ENCODE results near the gene KCTD17.

DNA sequence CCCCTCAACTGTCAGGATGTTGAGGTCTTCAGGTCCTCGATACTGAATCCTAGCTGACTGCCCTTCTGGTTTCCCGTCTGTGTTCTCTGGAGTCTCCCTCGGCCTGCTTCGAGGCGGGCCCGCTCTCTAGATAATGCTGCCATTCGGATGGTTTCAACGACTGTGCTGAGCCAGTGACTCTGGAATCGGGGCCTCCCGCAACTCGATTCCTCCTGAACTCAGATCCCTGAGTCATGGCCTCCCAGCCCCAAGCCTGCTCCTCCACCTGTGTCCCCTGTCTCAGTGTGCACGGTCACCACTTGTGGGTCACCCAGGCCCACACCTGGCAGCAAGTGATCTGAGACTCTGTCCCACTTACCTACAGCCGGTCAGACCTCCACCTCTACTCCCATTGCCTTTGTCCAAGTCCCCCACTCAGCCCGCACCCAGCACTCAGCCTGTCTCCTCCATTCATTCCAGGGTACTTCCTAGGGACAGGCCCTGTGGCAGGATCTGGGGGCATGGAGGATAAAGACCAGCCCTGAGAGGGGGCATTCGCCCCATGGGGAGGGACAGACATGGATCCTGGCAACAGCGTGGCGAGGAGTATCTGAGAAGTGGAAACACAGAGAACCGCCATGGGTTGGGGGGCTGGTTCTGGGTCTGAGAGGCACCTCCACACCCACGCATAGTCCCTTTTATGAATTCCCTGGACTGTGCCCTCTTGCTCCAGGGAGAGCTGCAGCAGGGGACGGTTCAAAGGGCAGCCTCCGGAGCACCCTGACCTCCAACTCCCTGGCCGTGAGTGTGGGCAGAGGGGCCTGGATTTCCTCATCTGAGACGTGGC lies 17.7 kb upstream of the KCTD17 start:
- no peak for TF ChIP-seq EZH2 (conservative IDR thresholded peaks at IDR 0.05; ENCODE audit: low read depth, low read length)
- TF ChIP-seq DPF2 (CRISPR knock-in tag; IDR thresholded peaks at IDR 0.05; ENCODE audit: borderline replicate concordance, low read depth): 0 out of 2 replicates have a peak, but pooled peaks have one; percentile 47
